ENCODE measurements around the gene TLE2. TPM values are rescaled to one million over a fixed set of nuclear protein-coding genes. Genes with fewer than 3 reads are reported as not detected.

Gene TLE2
- total and polyA plus RNA-seq, 9 of the 15 experiments (the other 6 are each of a cell fraction or from before 2014, with no cell fraction given) = 0.35 to 13.1 (median 6.2) TPM

- TF ChIP-seq PML (IDR thresholded peaks at IDR 0.05; ENCODE audit: low read length) = peak; percentile 76
- TF ChIP-seq TCF3 (CRISPR knock-in tag; IDR thresholded peaks at IDR 0.05) = peak; percentile 93
- 0 out of 2 replicates have a peak, but pooled peaks have one; percentile 48 for TF ChIP-seq PHF21A (IDR thresholded peaks at IDR 0.05; ENCODE audit: borderline replicate concordance, low read depth)
- TF ChIP-seq RFX1 (IDR thresholded peaks at IDR 0.05) = no peak
- no peak for TF ChIP-seq ZNF324 (CRISPR knock-in tag; IDR thresholded peaks at IDR 0.05)
- peak; percentile 88 for TF ChIP-seq HMBOX1 (IDR thresholded peaks at IDR 0.05)
- peak in 1 of 2 experiments; percentile 22; a peak in 1 of 4 replicates for TF ChIP-seq RAD21 (CRISPR knock-in tag; conservative IDR thresholded peaks at IDR 0.05 in 1 of 2, IDR thresholded peaks at IDR 0.05 in 1 of 2)
- TF ChIP-seq, protein P1, sequence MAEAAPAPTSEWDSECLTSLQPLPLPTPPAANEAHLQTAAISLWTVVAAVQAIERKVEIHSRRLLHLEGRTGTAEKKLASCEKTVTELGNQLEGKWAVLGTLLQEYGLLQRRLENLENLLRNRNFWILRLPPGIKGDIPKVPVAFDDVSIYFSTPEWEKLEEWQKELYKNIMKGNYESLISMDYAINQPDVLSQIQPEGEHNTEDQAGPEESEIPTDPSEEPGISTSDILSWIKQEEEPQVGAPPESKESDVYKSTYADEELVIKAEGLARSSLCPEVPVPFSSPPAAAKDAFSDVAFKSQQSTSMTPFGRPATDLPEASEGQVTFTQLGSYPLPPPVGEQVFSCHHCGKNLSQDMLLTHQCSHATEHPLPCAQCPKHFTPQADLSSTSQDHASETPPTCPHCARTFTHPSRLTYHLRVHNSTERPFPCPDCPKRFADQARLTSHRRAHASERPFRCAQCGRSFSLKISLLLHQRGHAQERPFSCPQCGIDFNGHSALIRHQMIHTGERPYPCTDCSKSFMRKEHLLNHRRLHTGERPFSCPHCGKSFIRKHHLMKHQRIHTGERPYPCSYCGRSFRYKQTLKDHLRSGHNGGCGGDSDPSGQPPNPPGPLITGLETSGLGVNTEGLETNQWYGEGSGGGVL (CRISPR knock-in tag; IDR thresholded peaks at IDR 0.05) = no peak
- TF ChIP-seq HCFC1 (IDR thresholded peaks at IDR 0.05; ENCODE audit: low read depth, low read length) = 0 out of 2 replicates have a peak, but pooled peaks have one; percentile 8
- TF ChIP-seq DPF2 (IDR thresholded peaks at IDR 0.05) = peak; percentile 97
- TF ChIP-seq HDAC2 (IDR thresholded peaks at IDR 0.05) = peak; percentile 82; the same call in 1 of the 2 replicates
- peak; percentile 49 to 51; a peak in 2 of 4 replicates for TF ChIP-seq NRF1 (conservative IDR thresholded peaks at IDR 0.05 in 1 of 2, IDR thresholded peaks at IDR 0.05 in 1 of 2)
- TF ChIP-seq, protein P2, sequence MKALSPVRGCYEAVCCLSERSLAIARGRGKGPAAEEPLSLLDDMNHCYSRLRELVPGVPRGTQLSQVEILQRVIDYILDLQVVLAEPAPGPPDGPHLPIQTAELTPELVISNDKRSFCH (CRISPR knock-in tag; IDR thresholded peaks at IDR 0.05) = no peak
- TF ChIP-seq, protein P2 (tag; IDR thresholded peaks at IDR 0.05) = no peak
- peak; percentile 93 for TF ChIP-seq NCOR1 (IDR thresholded peaks at IDR 0.05)
- TF ChIP-seq ZNF655 (CRISPR knock-in tag; IDR thresholded peaks at IDR 0.05) = no peak
- peak; percentile 78 for TF ChIP-seq NFIC (IDR thresholded peaks at IDR 0.05)
- TF ChIP-seq SUPT5H (IDR thresholded peaks at IDR 0.05) = peak; percentile 61
- no peak for TF ChIP-seq ESRRB (CRISPR knock-in tag; IDR thresholded peaks at IDR 0.05; ENCODE audit: borderline replicate concordance)
- peak; percentile 93 for TF ChIP-seq NBN (IDR thresholded peaks at IDR 0.05; ENCODE audit: low read depth)
- peak; percentile 23; the same call in 1 of the 2 replicates for TF ChIP-seq MAX (CRISPR knock-in tag; IDR thresholded peaks at IDR 0.05)
- TF ChIP-seq DMBX1 (CRISPR knock-in tag; IDR thresholded peaks at IDR 0.05; ENCODE audit: borderline replicate concordance) = no peak
- TF ChIP-seq TAL1 (IDR thresholded peaks at IDR 0.05) = peak; percentile 89
- TF ChIP-seq DACH1 (IDR thresholded peaks at IDR 0.05; ENCODE audit: partially characterized antibody) = peak; percentile 67
- TF ChIP-seq EP400 (IDR thresholded peaks at IDR 0.05) = peak; percentile 65
- TF ChIP-seq JUND (IDR thresholded peaks at IDR 0.05; ENCODE audit: borderline replicate concordance, low read depth, low read length) = peak; percentile 54; the same call in 1 of the 2 replicates
- no peak; the same call in 2 of the 3 replicates for TF ChIP-seq JUND (tag; IDR thresholded peaks at IDR 0.05; ENCODE audit: borderline replicate concordance, low read depth, low read length)
These were observed 18.6 kb upstream of the TLE2 start (continued) for GRCh38 chr19:3047496-3048189.
